Coronary artery (tissue), 2 donors: ENCODE data around the gene SIGLEC15.

Experiments used
- DNase-seq: peaks from one replicate; pipeline ENCODE4 v3.0.0-alpha.2; 2017; ENCODE audit warnings: low spot score
- H3K27ac ChIP-seq, 2 donors: fragments of 200-600 bp; sonication (generic); one replicate each; pipeline ENCODE4 v1.5.1; 2016 to 2019
- H3K4me3 ChIP-seq: fragments of 200-600 bp; sonication (generic); 2 replicates; pipeline ENCODE4 v1.5.1; 2016; ENCODE audit warnings: mild to moderate bottlenecking, moderate library complexity
- TF ChIP-seq, protein P1 (sequence below): fragments of 200-600 bp; sonication (generic); IDR thresholded peaks from one replicate; pipeline ENCODE4 v1.5.1; 2019; ENCODE audit warnings: antibody characterized with exemption

The SIGLEC15 gene

DNA sequence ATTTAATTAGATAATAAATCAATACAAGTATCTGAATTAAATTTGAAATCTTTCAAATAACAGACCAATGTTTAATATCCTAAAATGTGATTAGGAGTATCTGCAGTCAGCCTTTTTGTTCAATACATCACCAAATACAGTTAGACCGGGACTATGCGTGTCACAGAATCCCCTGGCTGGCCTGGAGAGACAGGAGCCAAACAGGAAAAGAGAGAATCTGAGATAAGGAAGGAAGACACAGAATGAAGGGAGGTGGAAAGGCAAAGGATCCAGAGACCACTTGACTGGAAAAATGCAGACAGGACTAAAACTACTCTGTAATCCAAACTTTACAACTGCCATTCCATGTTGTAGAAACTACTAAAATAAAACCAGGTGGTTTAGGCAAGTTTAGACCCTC lies 66.3 kb downstream of the SIGLEC15 start:
- Histone ChIP-seq H3K4me3 (no peak overlapping the region), H3K27ac (no peak overlapping the region)
- TF ChIP-seq, protein P1, sequence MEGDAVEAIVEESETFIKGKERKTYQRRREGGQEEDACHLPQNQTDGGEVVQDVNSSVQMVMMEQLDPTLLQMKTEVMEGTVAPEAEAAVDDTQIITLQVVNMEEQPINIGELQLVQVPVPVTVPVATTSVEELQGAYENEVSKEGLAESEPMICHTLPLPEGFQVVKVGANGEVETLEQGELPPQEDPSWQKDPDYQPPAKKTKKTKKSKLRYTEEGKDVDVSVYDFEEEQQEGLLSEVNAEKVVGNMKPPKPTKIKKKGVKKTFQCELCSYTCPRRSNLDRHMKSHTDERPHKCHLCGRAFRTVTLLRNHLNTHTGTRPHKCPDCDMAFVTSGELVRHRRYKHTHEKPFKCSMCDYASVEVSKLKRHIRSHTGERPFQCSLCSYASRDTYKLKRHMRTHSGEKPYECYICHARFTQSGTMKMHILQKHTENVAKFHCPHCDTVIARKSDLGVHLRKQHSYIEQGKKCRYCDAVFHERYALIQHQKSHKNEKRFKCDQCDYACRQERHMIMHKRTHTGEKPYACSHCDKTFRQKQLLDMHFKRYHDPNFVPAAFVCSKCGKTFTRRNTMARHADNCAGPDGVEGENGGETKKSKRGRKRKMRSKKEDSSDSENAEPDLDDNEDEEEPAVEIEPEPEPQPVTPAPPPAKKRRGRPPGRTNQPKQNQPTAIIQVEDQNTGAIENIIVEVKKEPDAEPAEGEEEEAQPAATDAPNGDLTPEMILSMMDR = no peak
- no peak for DNase-seq
